MM.1S (cell line): ENCODE measurements around the gene AGAP1.

ENCODE experiments used
- DNase-seq: peaks from one replicate; pipeline ENCODE4 v3.0.0-alpha.2; 2015
- H2AFZ ChIP-seq: fragments of 300-600 bp; sonication (generic); 2 replicates; pipeline ENCODE4 v1.6.0; 2016; ENCODE audit warnings: antibody characterized with exemption, low read length
- H3F3A ChIP-seq: fragments of 300-600 bp; sonication (generic); 2 replicates; pipeline ENCODE4 v1.6.1; 2016; ENCODE audit warnings: mild to moderate bottlenecking, antibody characterized with exemption, low read length, moderate library complexity, mixed read lengths; ENCODE audit not compliant: insufficient read depth
- H3K27ac ChIP-seq: fragments of 300-600 bp; sonication (generic); 2 replicates; pipeline ENCODE4 v1.5.1; 2016; ENCODE audit warnings: mild to moderate bottlenecking, low read length
- H3K27me3 ChIP-seq: fragments of 300-600 bp; sonication (generic); replicated peaks from 2 replicates; pipeline ENCODE4 v1.6.0; 2016; ENCODE audit warnings: low read length; ENCODE audit not compliant: insufficient read depth
- H3K36me3 ChIP-seq: fragments of 300-600 bp; sonication (generic); replicated peaks from 2 replicates; pipeline ENCODE4 v1.6.1; 2016; ENCODE audit warnings: mild to moderate bottlenecking, low read length, mixed read lengths; ENCODE audit not compliant: insufficient read depth
- H3K4me1 ChIP-seq: fragments of 300-600 bp; sonication (generic); 2 replicates; pipeline ENCODE4 v1.6.1; 2016; ENCODE audit warnings: low read length, mixed read lengths
- H3K4me2 ChIP-seq: fragments of 300-600 bp; sonication (generic); 2 replicates; pipeline ENCODE4 v1.6.0; 2016; ENCODE audit warnings: low read depth, low read length
- H3K4me3 ChIP-seq: fragments of 300-600 bp; sonication (generic); 2 replicates; pipeline ENCODE4 v1.5.1; 2016; ENCODE audit warnings: low read length, mixed read lengths
- H3K79me2 ChIP-seq: fragments of 300-600 bp; sonication (generic); 2 replicates; pipeline ENCODE4 v1.6.1; 2016; ENCODE audit warnings: mixed run types, low read length, mixed read lengths
- H3K9ac ChIP-seq: fragments of 300-600 bp; sonication (generic); 2 replicates; pipeline ENCODE4 v1.6.1; 2016; ENCODE audit warnings: low read length, mixed read lengths
- H3K9me2 ChIP-seq: fragments of 300-600 bp; sonication (generic); replicated peaks from 2 replicates; pipeline ENCODE4 v1.6.1; 2016; ENCODE audit warnings: mild to moderate bottlenecking, low read length, mixed read lengths; ENCODE audit not compliant: insufficient read depth
- H3K9me3 ChIP-seq: fragments of 300-600 bp; sonication (generic); replicated peaks from 2 replicates; pipeline ENCODE4 v1.6.1; 2016; ENCODE audit warnings: mild to moderate bottlenecking, low read length, mixed read lengths; ENCODE audit not compliant: insufficient read depth
- H4K20me1 ChIP-seq: fragments of 300-600 bp; sonication (generic); 2 replicates; pipeline ENCODE4 v1.6.1; 2016; ENCODE audit warnings: mild to moderate bottlenecking, low read length, moderate library complexity, mixed read lengths; ENCODE audit not compliant: insufficient read depth
- CTCF ChIP-seq: fragments of 300-600 bp; sonication (generic); IDR thresholded peaks from 2 replicates; pipeline ENCODE4 v1.5.1; 2016; ENCODE audit warnings: antibody characterized with exemption, low read length, mixed read lengths
- EZH2 ChIP-seq: fragments of 300-600 bp; sonication (generic); optimal IDR thresholded peaks from 2 replicates; pipeline ENCODE3; 2017; ENCODE audit warnings: low read depth, mild to moderate bottlenecking, antibody characterized with exemption, low read length, mixed read lengths
- EZH2phosphoT487 ChIP-seq: fragments of 300-600 bp; sonication (generic); IDR thresholded peaks from 2 replicates; pipeline ENCODE4 v1.6.1; 2018; ENCODE audit warnings: antibody characterized with exemption, low read length

The AGAP1 gene

GRCh38 chr2:236054125-236054524 is 560.3 kb downstream of the AGAP1 start:
- H3K27me3 ChIP-seq, result no peaks in the 10 kb centered on the region
- H3K36me3 ChIP-seq, result no peaks in the 10 kb centered on the region; the same call in 1 of the 2 replicates
- no peaks in the 10 kb centered on the region for H3K9me3 ChIP-seq
- no peaks in the 10 kb centered on the region for H3K4me1 ChIP-seq
- TF ChIP-seq EZH2phosphoT487 (no peak), EZH2 (no peak), CTCF (no peak)
- no peak overlapping the region for H3K4me2 ChIP-seq
- H3K9ac ChIP-seq, result no peak overlapping the region
- no peaks in the 10 kb centered on the region for H3F3A ChIP-seq
- no peak overlapping the region for H3K27ac ChIP-seq
- no peaks in the 10 kb centered on the region for H3K9me2 ChIP-seq
- no peak overlapping the region for H3K4me3 ChIP-seq
- no peaks in the 10 kb centered on the region for H4K20me1 ChIP-seq
- DNase-seq, result no peak
- no peaks in the 10 kb centered on the region for H3K79me2 ChIP-seq
- no peak overlapping the region for H2AFZ ChIP-seq

GRCh38 chr2:236054621-236055305 is 560.9 kb downstream of the AGAP1 start:
- H3K9ac ChIP-seq, result no peak overlapping the region
- TF ChIP-seq EZH2phosphoT487 (no peak), CTCF (no peak), EZH2 (no peak)
- no peak overlapping the region for H3K4me3 ChIP-seq

GRCh38 chr2:236055471-236055870 is 561.6 kb downstream of the AGAP1 start:
- H3K4me2 ChIP-seq, result no peak overlapping the region
- no peaks in the 10 kb centered on the region for H3F3A ChIP-seq
- no peaks in the 10 kb centered on the region for H3K9me3 ChIP-seq
- no peaks in the 10 kb centered on the region; the same call in 1 of the 2 replicates for H3K36me3 ChIP-seq
- H3K4me1 ChIP-seq, result no peaks in the 10 kb centered on the region
- DNase-seq, result no peak
- no peaks in the 10 kb centered on the region for H3K27me3 ChIP-seq
- no peak overlapping the region for H3K27ac ChIP-seq
- no peak overlapping the region for H3K4me3 ChIP-seq
- no peak for TF ChIP-seq EZH2
- TF ChIP-seq EZH2phosphoT487, result no peak
- no peak for TF ChIP-seq CTCF
- no peaks in the 10 kb centered on the region for H3K79me2 ChIP-seq
- H4K20me1 ChIP-seq, result no peaks in the 10 kb centered on the region
- no peaks in the 10 kb centered on the region for H3K9me2 ChIP-seq
- no peak overlapping the region for H3K9ac ChIP-seq
- H2AFZ ChIP-seq, result no peak overlapping the region

More at GRCh38 chr2:236054621-236055305, 560.9 kb downstream of the AGAP1 start:
- Histone ChIP-seq H3K27ac (no peak overlapping the region), H3K36me3 (no peaks in the 10 kb centered on the region; the same call in 1 of the 2 replicates), H3K4me1 (no peaks in the 10 kb centered on the region), H3K27me3 (no peaks in the 10 kb centered on the region), H3F3A (no peaks in the 10 kb centered on the region), H3K9me3 (no peaks in the 10 kb centered on the region), H3K4me2 (no peak overlapping the region), H4K20me1 (no peaks in the 10 kb centered on the region), H3K79me2 (no peaks in the 10 kb centered on the region), H3K9me2 (no peaks in the 10 kb centered on the region), H2AFZ (no peak overlapping the region)
- DNase-seq, result no peak
